Measurements from ENCODE around the gene OR9Q2. TPM values are rescaled to one million over a fixed set of nuclear protein-coding genes. Genes with fewer than 3 reads are reported as not detected.

OR9Q2 gene
- total and polyA plus RNA-seq, 2 of the 8 experiments (the other 6 are each of a cell fraction or from before 2014, with no cell fraction given), result not detected

DNA sequence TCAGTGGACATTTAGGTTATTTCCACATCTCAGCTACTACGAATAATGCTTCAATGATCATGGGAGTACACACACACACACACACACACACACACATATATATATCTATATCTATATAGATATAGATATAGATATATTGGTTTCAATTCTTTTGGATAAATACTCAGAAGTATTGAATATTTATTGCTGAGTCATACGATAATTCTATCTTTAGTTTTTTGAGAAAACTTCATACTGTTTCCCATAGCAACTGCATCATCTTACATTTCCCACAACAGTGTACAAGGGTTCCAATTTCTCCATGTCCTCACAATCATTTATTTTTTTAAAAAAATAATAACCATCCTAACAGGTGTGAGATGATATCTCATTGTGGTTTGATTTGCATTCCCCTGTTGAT lies 7.1 kb downstream of the OR9Q2 start (continued):
- TF ChIP-seq CHD7 (IDR thresholded peaks at IDR 0.05; ENCODE audit: insufficient replicate concordance, low read length) (no peak), RNF2 (IDR thresholded peaks at IDR 0.05; ENCODE audit: borderline replicate concordance, low read depth, low read length, missing control alignments, poor library complexity, severe bottlenecking) (no peak), BRCA1 (IDR thresholded peaks at IDR 0.05; ENCODE audit: low read depth, low read length) (no peak), CHD1 (IDR thresholded peaks at IDR 0.05; ENCODE audit: low read depth, low read length) (no peak), GTF2F1 (IDR thresholded peaks at IDR 0.05; ENCODE audit: borderline replicate concordance, low read depth, low read length) (no peak)
- TF ChIP-seq, protein P1, sequence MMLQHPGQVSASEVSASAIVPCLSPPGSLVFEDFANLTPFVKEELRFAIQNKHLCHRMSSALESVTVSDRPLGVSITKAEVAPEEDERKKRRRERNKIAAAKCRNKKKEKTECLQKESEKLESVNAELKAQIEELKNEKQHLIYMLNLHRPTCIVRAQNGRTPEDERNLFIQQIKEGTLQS (IDR thresholded peaks at IDR 0.05; ENCODE audit: insufficient read depth, low read depth, low read length), result no peak
- TF ChIP-seq, protein P2, sequence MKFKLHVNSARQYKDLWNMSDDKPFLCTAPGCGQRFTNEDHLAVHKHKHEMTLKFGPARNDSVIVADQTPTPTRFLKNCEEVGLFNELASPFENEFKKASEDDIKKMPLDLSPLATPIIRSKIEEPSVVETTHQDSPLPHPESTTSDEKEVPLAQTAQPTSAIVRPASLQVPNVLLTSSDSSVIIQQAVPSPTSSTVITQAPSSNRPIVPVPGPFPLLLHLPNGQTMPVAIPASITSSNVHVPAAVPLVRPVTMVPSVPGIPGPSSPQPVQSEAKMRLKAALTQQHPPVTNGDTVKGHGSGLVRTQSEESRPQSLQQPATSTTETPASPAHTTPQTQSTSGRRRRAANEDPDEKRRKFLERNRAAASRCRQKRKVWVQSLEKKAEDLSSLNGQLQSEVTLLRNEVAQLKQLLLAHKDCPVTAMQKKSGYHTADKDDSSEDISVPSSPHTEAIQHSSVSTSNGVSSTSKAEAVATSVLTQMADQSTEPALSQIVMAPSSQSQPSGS (IDR thresholded peaks at IDR 0.05; ENCODE audit: low read length), result no peak
